ENCODE measurements around the gene NPY2R.

NPY2R gene

DNA sequence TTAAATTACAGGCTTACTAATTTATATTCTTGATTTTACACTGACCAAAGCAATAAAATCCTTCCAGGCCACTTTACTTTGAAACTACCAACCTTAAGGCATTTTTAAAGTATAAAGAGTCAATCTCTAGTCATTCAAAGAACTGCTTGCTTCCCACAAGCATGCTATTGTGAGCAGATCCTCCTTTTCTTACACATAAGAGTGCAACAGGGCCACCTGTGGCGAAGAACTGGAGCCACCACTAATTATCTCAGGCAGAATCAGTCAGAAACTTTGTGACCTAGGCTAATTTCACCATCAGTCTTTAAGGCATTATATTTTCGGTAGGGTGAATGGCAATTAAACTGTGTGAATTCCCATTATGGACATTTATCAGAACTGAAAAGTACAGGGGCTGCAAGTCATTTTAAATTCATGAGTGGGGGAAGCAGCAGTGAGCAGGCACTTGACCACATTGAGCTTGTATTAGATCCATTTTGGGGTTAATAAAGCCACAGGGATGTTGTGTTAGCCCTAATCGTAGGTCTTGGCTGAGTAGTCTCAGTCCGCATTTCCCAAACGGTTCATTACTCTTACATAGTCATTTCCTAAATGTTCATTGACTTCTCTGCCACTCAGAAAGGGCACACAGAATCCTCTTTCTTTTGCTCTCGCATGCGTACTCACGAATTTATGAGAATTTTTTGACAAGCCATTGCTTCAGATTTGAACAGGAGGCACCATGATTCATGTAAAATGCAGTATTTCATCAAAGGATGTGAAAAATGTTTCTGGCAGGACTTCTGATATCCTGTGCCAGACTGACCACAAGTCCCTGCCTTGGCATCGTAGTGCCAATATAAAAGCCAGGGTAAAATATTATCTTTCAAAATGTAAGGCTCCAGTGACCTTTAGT is 39.8 kb downstream of the NPY2R start:
- no peak for DNase-seq (ENCODE audit: low read depth in 2 of 3, low spot score in 1 of 3)

DNA sequence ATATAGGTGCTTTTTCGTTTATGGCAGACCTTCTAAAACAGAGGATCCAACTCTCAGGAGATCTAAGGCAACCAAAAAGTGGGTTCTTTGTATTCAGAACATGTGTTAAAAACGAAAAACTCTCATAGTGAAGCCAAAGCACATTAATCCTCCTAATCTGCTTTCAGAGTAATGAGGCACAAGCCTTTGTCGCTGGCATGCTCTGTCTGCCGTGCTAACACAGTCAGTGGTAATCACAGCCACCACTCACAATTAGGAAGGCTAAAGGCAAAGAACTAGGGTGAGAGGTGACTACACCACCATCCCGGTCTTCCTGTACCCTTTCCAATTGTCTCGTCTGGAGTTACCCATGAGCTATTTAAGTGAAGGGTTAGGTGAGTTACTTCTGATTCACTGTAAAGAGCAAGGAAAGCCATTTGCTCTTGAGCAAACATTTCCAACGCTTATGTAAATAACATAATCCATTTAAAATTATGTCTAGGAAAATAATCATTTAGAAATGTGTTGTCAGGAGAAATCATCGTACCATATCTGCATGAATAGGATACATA is 40.7 kb downstream of the NPY2R start:
- no peak for DNase-seq (ENCODE audit: low read depth in 2 of 3, low spot score in 1 of 3)

- DNase-seq (ENCODE audit: low read depth in 2 of 3, low spot score in 1 of 3), result no peak
Measured at GRCh38 chr4:155252327-155252726, 43.9 kb downstream of the NPY2R start.

DNA sequence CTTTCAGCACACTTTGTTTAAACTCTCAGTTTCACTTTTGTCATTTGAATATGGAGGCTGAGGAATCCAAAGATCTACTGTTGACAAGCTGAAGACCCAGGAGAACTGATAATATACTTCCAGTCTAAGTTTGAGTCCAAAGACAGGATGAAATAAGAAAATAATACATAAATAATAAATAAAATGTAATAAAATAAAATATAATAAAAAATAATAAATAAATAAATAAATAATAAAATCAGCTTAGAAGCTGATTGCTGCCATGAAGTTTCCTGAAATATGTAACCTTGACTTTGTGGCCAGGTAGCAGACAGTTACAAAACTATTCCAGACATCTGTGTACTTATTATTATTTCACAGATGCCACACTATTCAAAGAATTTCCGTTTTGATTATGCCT is 55.0 kb downstream of the NPY2R start:
- DNase-seq (ENCODE audit: low read depth in 2 of 3, low spot score in 1 of 3), result no peak

- DNase-seq (ENCODE audit: low read depth in 2 of 3, low spot score in 1 of 3), result no peak
Measured at GRCh38 chr4:155265113-155265512, 56.7 kb downstream of the NPY2R start.

Measured in stimulated activated CD4-positive, alpha-beta T cell treated with anti-CD3 and anti-CD28 coated beads, Interleukin-12 subunit alpha, Interleukin-12 subunit beta, amount 100 ng/mL, for 48 hours (primary cell).